Type B pancreatic cell (in vitro differentiated cells): Measurements from ENCODE around the gene SHLD2. TPM values are rescaled to one million over a fixed set of nuclear protein-coding genes. Genes with fewer than 3 reads are reported as not detected.

Experiments used
- DNase-seq: peaks from one replicate; pipeline ENCODE4 v3.0.0; 2021; ENCODE audit warnings: mixed read lengths; ENCODE audit not compliant: unreplicated experiment; ENCODE audit errors: extremely low spot score
- H3K27ac Mint-ChIP-seq: 2 replicates; pipeline ENCODE4 v1.8.0; 2021; ENCODE audit warnings: mild to moderate bottlenecking, mixed read lengths
- H3K27me3 Mint-ChIP-seq: 2 replicates; pipeline ENCODE4 v1.8.0; 2021; ENCODE audit warnings: mixed read lengths
- H3K36me3 Mint-ChIP-seq: 2 replicates; pipeline ENCODE4 v1.8.0; 2021; ENCODE audit warnings: mixed read lengths
- H3K4me1 Mint-ChIP-seq: one replicate; pipeline ENCODE4 v1.8.0; 2021; ENCODE audit warnings: mixed read lengths; ENCODE audit not compliant: unreplicated experiment
- H3K4me3 Mint-ChIP-seq: 2 replicates; pipeline ENCODE4 v1.8.0; 2021; ENCODE audit warnings: mild to moderate bottlenecking, mixed read lengths
- H3K9me3 Mint-ChIP-seq: 2 replicates; pipeline ENCODE4 v1.8.0; 2021; ENCODE audit warnings: mixed read lengths
- CTCF ChIP-seq: fragments of 200-600 bp; sonication (generic); conservative IDR thresholded peaks from 2 replicates; pipeline ENCODE4 v1.5.0; 2021; ENCODE audit warnings: antibody characterized with exemption, mild to moderate bottlenecking
- total RNA-seq: library from RNA; stranded (reverse); gene quantifications from 2 replicates; pipeline ENCODE4 v1.2.1, GENCODE V29; 2021; ENCODE audit warnings: low replicate concordance

The SHLD2 gene
- total RNA-seq, 1 donor from 2014 or later = 24.9 TPM

- TF ChIP-seq CTCF = no peak
- Mint-ChIP-seq H3K27ac (no peak overlapping the region), H3K36me3 (peaks cover 30% of the 10 kb centered on the region), H3K9me3 (no peaks in the 10 kb centered on the region), H3K27me3 (no peaks in the 10 kb centered on the region), H3K4me3 (no peak overlapping the region), H3K4me1 (no peaks in the 10 kb centered on the region)
- DNase-seq = no peak
These were observed 36.8 kb upstream of the SHLD2 start for GRCh38 chr10:87058171-87058570.

GRCh38 chr10:87059401-87059800, 35.6 kb upstream of the SHLD2 start:
- no peaks in the 10 kb centered on the region for H3K9me3 Mint-ChIP-seq
- peaks cover 37% of the 10 kb centered on the region for H3K36me3 Mint-ChIP-seq
- no peak overlapping the region for H3K4me3 Mint-ChIP-seq
- H3K27ac Mint-ChIP-seq = no peak overlapping the region
- DNase-seq = no peak
- H3K27me3 Mint-ChIP-seq = no peaks in the 10 kb centered on the region
- TF ChIP-seq CTCF = no peak
- no peaks in the 10 kb centered on the region for H3K4me1 Mint-ChIP-seq

- no peak for TF ChIP-seq CTCF
- H3K36me3 Mint-ChIP-seq = peaks cover 37% of the 10 kb centered on the region
- H3K4me3 Mint-ChIP-seq = no peak overlapping the region
- H3K9me3 Mint-ChIP-seq = no peaks in the 10 kb centered on the region
- DNase-seq = no peak
- H3K27ac Mint-ChIP-seq = no peak overlapping the region
- no peaks in the 10 kb centered on the region for H3K27me3 Mint-ChIP-seq
- no peaks in the 10 kb centered on the region for H3K4me1 Mint-ChIP-seq
These were observed 34.6 kb upstream of the SHLD2 start for GRCh38 chr10:87060280-87060928.

- Mint-ChIP-seq H3K27ac (no peak overlapping the region), H3K36me3 (peaks cover 54% of the 10 kb centered on the region), H3K4me1 (no peaks in the 10 kb centered on the region), H3K9me3 (no peaks in the 10 kb centered on the region), H3K4me3 (no peak overlapping the region), H3K27me3 (no peaks in the 10 kb centered on the region)
- no peak for DNase-seq
- TF ChIP-seq CTCF = no peak
These were observed 30.4 kb upstream of the SHLD2 start for GRCh38 chr10:87064651-87065050.

GRCh38 chr10:87066178-87066577, 28.8 kb upstream of the SHLD2 start:
- no peak overlapping the region for H3K27ac Mint-ChIP-seq

More at GRCh38 chr10:87066178-87066577, 28.8 kb upstream of the SHLD2 start:
- Mint-ChIP-seq H3K36me3 (peaks cover 45% of the 10 kb centered on the region), H3K4me1 (no peaks in the 10 kb centered on the region), H3K27me3 (no peaks in the 10 kb centered on the region), H3K9me3 (no peaks in the 10 kb centered on the region), H3K4me3 (no peak overlapping the region)
- no peak for DNase-seq
- TF ChIP-seq CTCF = no peak
